GM19099 (cell line): Measurements from ENCODE around the gene CEL.

Experiments
- POLR2A ChIP-seq: IDR thresholded peaks from 3 replicates; pipeline ENCODE4 v1.6.1; 2011; ENCODE audit warnings: low read depth; ENCODE audit not compliant: insufficient read length; ENCODE audit errors: extremely low read depth

Gene CEL

GRCh38 chr9:133107961-133108793, 46.4 kb downstream of the CEL start:
- no peak for TF ChIP-seq POLR2A

- TF ChIP-seq POLR2A: no peak
These were observed 47.2 kb downstream of the CEL start for GRCh38 chr9:133108794-133109641.

GRCh38 chr9:133109931-133110650, 48.3 kb downstream of the CEL start:
- no peak for TF ChIP-seq POLR2A

GRCh38 chr9:133111808-133112662, 50.3 kb downstream of the CEL start:
- TF ChIP-seq POLR2A: no peak

GRCh38 chr9:133112663-133113026, 50.9 kb downstream of the CEL start:
- TF ChIP-seq POLR2A: no peak

GRCh38 chr9:133113163-133113948, 51.6 kb downstream of the CEL start:
- no peak for TF ChIP-seq POLR2A

GRCh38 chr9:133113949-133114885, 52.4 kb downstream of the CEL start:
- TF ChIP-seq POLR2A: peak; percentile 37

- TF ChIP-seq POLR2A: no peak
These were observed 53.3 kb downstream of the CEL start for GRCh38 chr9:133114886-133115603.

GRCh38 chr9:133115604-133116345, 54.0 kb downstream of the CEL start:
- TF ChIP-seq POLR2A: peak; percentile 93

GRCh38 chr9:133116346-133117231, 54.8 kb downstream of the CEL start:
- TF ChIP-seq POLR2A: no peak
